Esophagus squamous epithelium (tissue), 4 donors: ENCODE results near the gene CCSER1.

Experiments
- POLR2A ChIP-seq, 4 donors: fragments of 450-650 bp; IDR thresholded peaks; one replicate each; pipeline ENCODE4 v1.6.1; 2017; ENCODE audit warnings: antibody characterized with exemption in 4 of 4, mild to moderate bottlenecking in 4 of 4, moderate library complexity in 3 of 4
- TF ChIP-seq, protein P1 (sequence below), 6 experiments: fragments of 450-650 bp in 4 of 6; fragments of 200-600 bp in 2 of 6; sonication (generic) in 2 of 6; IDR thresholded peaks; one replicate each; pipeline ENCODE4 v1.5.1; 2016 to 2019; ENCODE audit warnings: antibody characterized with exemption in 6 of 6, mild to moderate bottlenecking in 4 of 6, moderate library complexity in 4 of 6

DNA sequence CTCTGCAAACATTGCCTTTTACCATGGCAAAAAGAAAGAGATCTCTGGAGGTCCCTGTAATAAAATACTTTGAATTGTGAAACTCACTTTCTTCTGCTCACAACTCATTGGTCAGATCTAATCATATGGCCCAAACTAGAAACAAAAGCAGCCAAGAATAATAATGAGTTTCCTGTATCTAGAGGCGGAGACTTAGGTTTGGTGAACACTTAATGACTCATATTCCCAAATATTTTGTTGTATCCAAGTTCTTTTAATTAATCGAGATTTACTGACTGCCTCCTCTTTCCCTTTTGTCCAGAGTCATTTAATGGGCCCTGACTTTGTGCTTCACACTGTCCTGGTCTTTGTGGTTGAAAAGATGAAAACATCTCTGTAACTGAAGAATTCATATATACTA, 190.6 kb downstream of the CCSER1 start:
- TF ChIP-seq, protein P1, sequence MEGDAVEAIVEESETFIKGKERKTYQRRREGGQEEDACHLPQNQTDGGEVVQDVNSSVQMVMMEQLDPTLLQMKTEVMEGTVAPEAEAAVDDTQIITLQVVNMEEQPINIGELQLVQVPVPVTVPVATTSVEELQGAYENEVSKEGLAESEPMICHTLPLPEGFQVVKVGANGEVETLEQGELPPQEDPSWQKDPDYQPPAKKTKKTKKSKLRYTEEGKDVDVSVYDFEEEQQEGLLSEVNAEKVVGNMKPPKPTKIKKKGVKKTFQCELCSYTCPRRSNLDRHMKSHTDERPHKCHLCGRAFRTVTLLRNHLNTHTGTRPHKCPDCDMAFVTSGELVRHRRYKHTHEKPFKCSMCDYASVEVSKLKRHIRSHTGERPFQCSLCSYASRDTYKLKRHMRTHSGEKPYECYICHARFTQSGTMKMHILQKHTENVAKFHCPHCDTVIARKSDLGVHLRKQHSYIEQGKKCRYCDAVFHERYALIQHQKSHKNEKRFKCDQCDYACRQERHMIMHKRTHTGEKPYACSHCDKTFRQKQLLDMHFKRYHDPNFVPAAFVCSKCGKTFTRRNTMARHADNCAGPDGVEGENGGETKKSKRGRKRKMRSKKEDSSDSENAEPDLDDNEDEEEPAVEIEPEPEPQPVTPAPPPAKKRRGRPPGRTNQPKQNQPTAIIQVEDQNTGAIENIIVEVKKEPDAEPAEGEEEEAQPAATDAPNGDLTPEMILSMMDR (IDR thresholded peaks at IDR 0.05) = no peak
- TF ChIP-seq POLR2A (IDR thresholded peaks at IDR 0.05) = no peak
